ENCODE data around the gene THEM4.

Gene THEM4

GRCh38 chr1:151867321-151867720 is 42.0 kb downstream of the THEM4 start:
- TF ChIP-seq CTCF (IDR thresholded peaks at IDR 0.05; ENCODE audit: low read depth, low read length, missing control alignments), result no peak
- in situ Hi-C loops (cut with HindIII; ENCODE audit: low sequenced_read_pairs), result no loop called here
- H3K4me3 ChIP-seq (ENCODE audit: low read depth, low read length), result no peak overlapping the region
- DNase-seq (ENCODE audit: low read depth), result no peak

GRCh38 chr1:151864411-151864810 is 44.9 kb downstream of the THEM4 start:
- no peak for TF ChIP-seq CTCF (IDR thresholded peaks at IDR 0.05; ENCODE audit: low read depth, low read length, missing control alignments)
- no peak overlapping the region for H3K4me3 ChIP-seq (ENCODE audit: low read depth, low read length)
- in situ Hi-C loops (cut with HindIII; ENCODE audit: low sequenced_read_pairs), result no loop called here
- DNase-seq (ENCODE audit: low read depth), result no peak

GRCh38 chr1:151862604-151863003 is 46.7 kb downstream of the THEM4 start:
- no peak for DNase-seq (ENCODE audit: low read depth)
- no peak for TF ChIP-seq CTCF (IDR thresholded peaks at IDR 0.05; ENCODE audit: low read depth, low read length, missing control alignments)
- in situ Hi-C loops (cut with HindIII; ENCODE audit: low sequenced_read_pairs), result no loop called here
- no peak overlapping the region for H3K4me3 ChIP-seq (ENCODE audit: low read depth, low read length)

- TF ChIP-seq CTCF (IDR thresholded peaks at IDR 0.05; ENCODE audit: low read depth, low read length, missing control alignments), result no peak
- no peak for DNase-seq (ENCODE audit: low read depth)
- H3K4me3 ChIP-seq (ENCODE audit: low read depth, low read length), result no peak overlapping the region
- in situ Hi-C loops (cut with HindIII; ENCODE audit: low sequenced_read_pairs), result no loop called here
Measured at GRCh38 chr1:151860504-151861187, 48.7 kb downstream of the THEM4 start.

GRCh38 chr1:151859891-151860293 is 49.4 kb downstream of the THEM4 start:
- no peak for TF ChIP-seq CTCF (IDR thresholded peaks at IDR 0.05; ENCODE audit: low read depth, low read length, missing control alignments)
- in situ Hi-C loops (cut with HindIII; ENCODE audit: low sequenced_read_pairs), result no loop called here
- H3K4me3 ChIP-seq (ENCODE audit: low read depth, low read length), result no peak overlapping the region
- no peak for DNase-seq (ENCODE audit: low read depth)

- no peak overlapping the region for H3K4me3 ChIP-seq (ENCODE audit: low read depth, low read length)
- DNase-seq (ENCODE audit: low read depth), result no peak
- in situ Hi-C loops (cut with HindIII; ENCODE audit: low sequenced_read_pairs), result no loop called here
- TF ChIP-seq CTCF (IDR thresholded peaks at IDR 0.05; ENCODE audit: low read depth, low read length, missing control alignments), result no peak
Measured at GRCh38 chr1:151858886-151859665, 50.2 kb downstream of the THEM4 start.

Data from astrocyte of the cerebellum (primary cell).